GM12878 (cell line): Measurements from ENCODE around the gene KIAA1328. TPM values are rescaled to one million over a fixed set of nuclear protein-coding genes. Genes with fewer than 3 reads are reported as not detected.

Experiments
- ATAC-seq: fragments of 200-7000 bp; cut with Tn5 transposase; 3 replicates; pipeline ENCODE4 v1.9.1; 2020; ENCODE audit warnings: mild to moderate bottlenecking, moderate library complexity
- BruUV-seq: library from RNA; stranded (reverse); fragments of 400-500 nt; replicated peaks from 2 replicates; lab custom pipeline; 2021; lab: Mats Ljungman, UMichigan
- CTCF ChIA-PET: fragments of 300-600 bp; sonication (Branson Sonifier 250); formaldehyde crosslinking; extraction: SDS; loops from one replicate; lab custom pipeline; 2021; ENCODE audit warnings: inconsistent platforms; lab: Yijun Ruan, JAX
- POLR2A ChIA-PET: fragments of 350-600 bp; formaldehyde crosslinking; extraction: SDS; loops from one replicate; lab custom pipeline; 2021; ENCODE audit warnings: inconsistent platforms; lab: Charles Lee
- RAD21 ChIA-PET: fragments of 300-600 bp; sonication (Branson Sonifier 250); formaldehyde crosslinking; loops from one replicate; lab custom pipeline; 2023; ENCODE audit warnings: antibody characterized with exemption; ENCODE audit not compliant: unreplicated experiment; lab: Charles Lee
- SMC1A ChIA-PET: fragments of 300-600 bp; sonication (Branson Sonifier 250); formaldehyde crosslinking; loops from one replicate; lab custom pipeline; 2023; ENCODE audit not compliant: unreplicated experiment, uncharacterized antibody; lab: Charles Lee
- DNase-seq: peaks from one replicate; pipeline ENCODE4 v3.0.0-alpha.2; 2011; ENCODE audit warnings: low read depth, low spot score
- FAIRE-seq: peaks from 3 replicates; lab custom pipeline; 2011; peaks lifted over from hg19 to GRCh38; lab: Jason Lieb, UNC
- H2AFZ ChIP-seq: 2 replicates; pipeline ENCODE4 v1.6.0; 2011; ENCODE audit warnings: low read depth, low read length, control low read depth; ENCODE audit not compliant: control insufficient read depth
- H3K27ac ChIP-seq: 2 replicates; pipeline ENCODE4 v1.5.1; 2011; ENCODE audit warnings: control low read depth; ENCODE audit not compliant: control insufficient read depth, insufficient read depth
- H3K27me3 ChIP-seq, 2 experiments: replicated peaks in 1 of 2; 2 replicates each; pipeline versions ENCODE4 v1.6.0 to v1.6.1; 2011; ENCODE audit warnings: low read length in 1 of 2; ENCODE audit not compliant: control insufficient read depth in 2 of 2, insufficient read depth in 2 of 2
- H3K36me3 ChIP-seq, 2 experiments: 2 replicates each; pipeline ENCODE4 v1.5.1; 2011; ENCODE audit warnings: low read length in 1 of 2; ENCODE audit not compliant: control insufficient read depth in 2 of 2, insufficient read depth in 2 of 2
- H3K4me1 ChIP-seq: 2 replicates; pipeline ENCODE4 v1.6.1; 2011; ENCODE audit warnings: mild to moderate bottlenecking, low read length, moderate library complexity, mixed read lengths; ENCODE audit not compliant: control insufficient read depth, insufficient read depth
- H3K4me2 ChIP-seq: 2 replicates; pipeline ENCODE4 v1.6.0; 2011; ENCODE audit warnings: control low read depth; ENCODE audit not compliant: control insufficient read depth, insufficient read depth
- H3K4me3 ChIP-seq: fragments of 200-600 bp; sonication (generic); 2 replicates; pipeline ENCODE4 v1.5.1; 2016
- H3K79me2 ChIP-seq: 2 replicates; pipeline ENCODE4 v1.6.0; 2011; ENCODE audit warnings: low read length; ENCODE audit not compliant: control insufficient read depth, insufficient read depth
- H3K9ac ChIP-seq: 2 replicates; pipeline ENCODE4 v1.8.0; 2011; ENCODE audit warnings: low read length, control low read depth, mixed read lengths; ENCODE audit not compliant: control insufficient read depth, insufficient read depth
- H3K9me3 ChIP-seq: replicated peaks from 3 replicates; pipeline ENCODE4 v1.5.1; 2011; ENCODE audit warnings: mild to moderate bottlenecking, low read length; ENCODE audit not compliant: control insufficient read depth, insufficient read depth
- H4K20me1 ChIP-seq: 2 replicates; pipeline ENCODE4 v1.6.0; 2011; ENCODE audit not compliant: control insufficient read depth, insufficient read depth
- ATF3 ChIP-seq: IDR thresholded peaks from 2 replicates; pipeline ENCODE4 v1.6.1; 2011; ENCODE audit warnings: low read depth, mild to moderate bottlenecking, low read length, moderate library complexity, borderline replicate concordance; ENCODE audit errors: extremely low read depth
- BACH1 ChIP-seq: fragments of 450-650 bp; IDR thresholded peaks from 2 replicates; pipeline ENCODE4 v1.6.1; 2017; ENCODE audit warnings: mild to moderate bottlenecking, borderline replicate concordance
- BCL11A ChIP-seq: IDR thresholded peaks from 2 replicates; pipeline ENCODE4 v1.6.1; 2011; ENCODE audit warnings: low read depth, low read length
- E2F4 ChIP-seq: IDR thresholded peaks from 2 replicates; pipeline ENCODE4 v1.6.1; 2012; ENCODE audit warnings: low read depth, low read length, improper control_type of control experiment
- ESRRA ChIP-seq: IDR thresholded peaks from 2 replicates; pipeline ENCODE4 v1.6.1; 2012; ENCODE audit warnings: mild to moderate bottlenecking, low read length, improper control_type of control experiment
- IRF4 ChIP-seq: IDR thresholded peaks from 2 replicates; pipeline ENCODE4 v1.6.1; 2011; ENCODE audit warnings: low read depth, low read length
- IRF5 ChIP-seq: fragments of 450-650 bp; IDR thresholded peaks from 2 replicates; pipeline ENCODE4 v1.6.1; 2017; ENCODE audit warnings: borderline replicate concordance
- KAT2A ChIP-seq: conservative IDR thresholded peaks from 2 replicates; pipeline ENCODE4 v1.6.1; 2011; ENCODE audit warnings: low read depth, low read length; ENCODE audit not compliant: control insufficient read depth
- MEF2A ChIP-seq: IDR thresholded peaks from 2 replicates; pipeline ENCODE4 v1.6.1; 2011; ENCODE audit warnings: low read depth, mild to moderate bottlenecking, low read length, moderate library complexity; ENCODE audit not compliant: insufficient read depth
- PBX3 ChIP-seq: IDR thresholded peaks from 2 replicates; pipeline ENCODE4 v1.6.1; 2011; ENCODE audit warnings: mild to moderate bottlenecking, low read depth, low read length, moderate library complexity; ENCODE audit not compliant: insufficient replicate concordance
- PKNOX1 ChIP-seq: fragments of 450-650 bp; IDR thresholded peaks from 2 replicates; pipeline ENCODE4 v1.6.1; 2016; ENCODE audit warnings: mild to moderate bottlenecking
- POLR2AphosphoS2 ChIP-seq: IDR thresholded peaks from 2 replicates; pipeline ENCODE4 v1.6.1; 2011; ENCODE audit warnings: low read depth, mild to moderate bottlenecking, low read length, improper control_type of control experiment, moderate library complexity
- SREBF2 ChIP-seq: IDR thresholded peaks from 2 replicates; pipeline ENCODE4 v1.6.1; 2012; ENCODE audit warnings: mild to moderate bottlenecking, low read length
- SUPT20H ChIP-seq: IDR thresholded peaks from 2 replicates; pipeline ENCODE4 v1.6.1; 2011; ENCODE audit warnings: low read depth, mild to moderate bottlenecking, low read length, moderate library complexity, borderline replicate concordance; ENCODE audit not compliant: control insufficient read depth
- TARDBP ChIP-seq: IDR thresholded peaks from 2 replicates; pipeline ENCODE4 v1.6.1; 2016; ENCODE audit warnings: borderline replicate concordance
- ZNF24 ChIP-seq: fragments of 450-650 bp; IDR thresholded peaks from 2 replicates; pipeline ENCODE4 v1.6.1; 2017; ENCODE audit warnings: antibody characterized with exemption, mild to moderate bottlenecking
- ZZZ3 ChIP-seq: IDR thresholded peaks from 2 replicates; pipeline ENCODE4 v1.6.1; 2011; ENCODE audit warnings: low read depth; ENCODE audit not compliant: control insufficient read depth, insufficient read length
- WGBS: methylation state at CpG from one replicate; pipeline ENCODE4 v1.1.6; 2016; ENCODE audit warnings: low lambda C conversion rate; ENCODE audit not compliant: insufficient replicate concordance, insufficient coverage; ENCODE audit errors: missing lambda C conversion rate; 5-methylcytosine and 5-hydroxymethylcytosine counted together
- in situ Hi-C: fragments of 300-500 bp; cut with MboI; formaldehyde crosslinking; loops from 9 replicates; pipeline ENCODE4 v1.14.3; 2018; ENCODE audit warnings: mixed read lengths
- intact Hi-C: fragments of 100-400 bp; cut with micrococcal nuclease; formaldehyde crosslinking; loops from one replicate; pipeline ENCODE4 v1.14.2; 2022; ENCODE audit not compliant: unreplicated experiment
- polyA plus RNA-seq, 11 experiments: library from polyadenylated mRNA; depleted of rRNA in 4 of 11; unstranded in 6 of 11; stranded (reverse) in 5 of 11; fragments of >200 nt; fragmentation: Nextera tagmentation in 4 of 11; fragmentation: Illumina TruSeq in 1 of 11; extraction: Ambion mirVana in 4 of 11; extraction: Trizol in 1 of 11; gene quantifications; 1 replicate in 1 of 11; 2 replicates in 10 of 11; pipeline versions ENCODE4 v1.2.1 to v1.2.3, GENCODE V29; 2011 to 2016; ENCODE audit warnings: inconsistent platforms in 2 of 11, missing spikeins in 2 of 11, low read depth in 1 of 11
- total RNA-seq, 4 experiments: library from RNA; depleted of rRNA in 3 of 4; stranded (reverse); fragments of >200 nt in 3 of 4; fragmentation: Illumina TruSeq in 1 of 4; extraction: Trizol in 1 of 4; gene quantifications; 2 replicates each; pipeline versions ENCODE4 v1.2.1 to v1.2.3, GENCODE V29; 2013 to 2021

The KIAA1328 gene
- total and polyA plus RNA-seq, 10 of the 15 experiments (the other 5 are each of a cell fraction or from before 2014, with no cell fraction given): 3.1 to 7.1 (median 4.6) TPM

GRCh38 chr18:36814994-36815393 is 13.9 kb upstream of the KIAA1328 start:
- Histone ChIP-seq H3K79me2 (no peaks in the 10 kb centered on the region), H3K36me3 (peaks cover 5 to 6% of the 10 kb centered on the region in 2 experiments; a peak in 3 of 4 replicates), H3K27me3 (no peaks in the 10 kb centered on the region), H3K9ac (no peak overlapping the region), H3K4me2 (no peak overlapping the region), H3K4me3 (no peak overlapping the region), H3K4me1 (no peaks in the 10 kb centered on the region; the same call in 1 of the 2 replicates), H3K9me3 (no peaks in the 10 kb centered on the region)
- no peak for ATAC-seq
- in situ Hi-C loops: loop anchor here (25.0 kb wide), 1 partner anchor 1228 kb away; the partner anchor contains the start of gene GALNT1
- BruUV-seq: no TSS peak
- CTCF ChIA-PET: interaction anchor here (0.6 to 1.6 kb wide), 2 partner anchors 127 to 716 kb away, joined by 4 to 5 read pairs; no protein-coding TSS in a partner anchor
- TF ChIP-seq KAT2A: no peak
- TF ChIP-seq ATF3: no peak
- TF ChIP-seq E2F4: no peak
- no peak for TF ChIP-seq POLR2AphosphoS2
- TF ChIP-seq PKNOX1: no peak
- no peak for TF ChIP-seq PBX3
- TF ChIP-seq TARDBP: no peak
- no peak for TF ChIP-seq ZZZ3
- no peak for TF ChIP-seq ZNF24
- TF ChIP-seq SUPT20H: no peak
- no peak for TF ChIP-seq MEF2A
- no peak for TF ChIP-seq IRF5
- TF ChIP-seq BACH1: no peak
- no peak for TF ChIP-seq IRF4
- TF ChIP-seq SREBF2: no peak
- no peak for TF ChIP-seq ESRRA
- TF ChIP-seq BCL11A: no peak
- TF ChIP-seq, all 136 proteins: peak for 0
- 45% methylated on average over 1 of the region's 1 CpG for WGBS
- no peak for DNase-seq
- RAD21 ChIA-PET: no interaction called here
- H3K27ac ChIP-seq: no peak overlapping the region
- FAIRE-seq: no peak
- H4K20me1 ChIP-seq: no peaks in the 10 kb centered on the region
- POLR2A ChIA-PET: no interaction called here
- SMC1A ChIA-PET: interaction anchor here (0.7 kb wide), 1 partner anchor 127 kb away, joined by 3 read pairs; no protein-coding TSS in a partner anchor
- no peak overlapping the region for H2AFZ ChIP-seq
- intact Hi-C loops: no loop called here
